GM12872 (cell line): ENCODE measurements around the gene LDHAL6B.

Experiments used
- CTCF ChIP-seq: IDR thresholded peaks from 3 replicates; pipeline ENCODE4 v1.5.1; 2011; ENCODE audit warnings: low read depth, mild to moderate bottlenecking, low read length, moderate library complexity; ENCODE audit not compliant: insufficient read depth

The LDHAL6B gene

GRCh38 chr15:59173194-59173593 is 33.4 kb upstream of the LDHAL6B start:
- no peak for TF ChIP-seq CTCF

GRCh38 chr15:59174151-59174834 is 32.4 kb upstream of the LDHAL6B start:
- no peak for TF ChIP-seq CTCF

GRCh38 chr15:59174835-59175831 is 31.5 kb upstream of the LDHAL6B start:
- peak; percentile 74 for TF ChIP-seq CTCF

- TF ChIP-seq CTCF: no peak
Observed at GRCh38 chr15:59176653-59177316, 29.9 kb upstream of the LDHAL6B start.

GRCh38 chr15:59177317-59177660 is 29.4 kb upstream of the LDHAL6B start:
- no peak for TF ChIP-seq CTCF

GRCh38 chr15:59178151-59178695 is 28.4 kb upstream of the LDHAL6B start:
- TF ChIP-seq CTCF: no peak

- no peak for TF ChIP-seq CTCF
Observed at GRCh38 chr15:59179717-59180116, 26.9 kb upstream of the LDHAL6B start.
